ENCODE measurements around the gene FBN3.

FBN3 gene

GRCh38 chr19:8089664-8090601 lies 59.5 kb downstream of the FBN3 start:
- DNase-seq (ENCODE audit: low read depth in 2 of 2): no peak

DNA sequence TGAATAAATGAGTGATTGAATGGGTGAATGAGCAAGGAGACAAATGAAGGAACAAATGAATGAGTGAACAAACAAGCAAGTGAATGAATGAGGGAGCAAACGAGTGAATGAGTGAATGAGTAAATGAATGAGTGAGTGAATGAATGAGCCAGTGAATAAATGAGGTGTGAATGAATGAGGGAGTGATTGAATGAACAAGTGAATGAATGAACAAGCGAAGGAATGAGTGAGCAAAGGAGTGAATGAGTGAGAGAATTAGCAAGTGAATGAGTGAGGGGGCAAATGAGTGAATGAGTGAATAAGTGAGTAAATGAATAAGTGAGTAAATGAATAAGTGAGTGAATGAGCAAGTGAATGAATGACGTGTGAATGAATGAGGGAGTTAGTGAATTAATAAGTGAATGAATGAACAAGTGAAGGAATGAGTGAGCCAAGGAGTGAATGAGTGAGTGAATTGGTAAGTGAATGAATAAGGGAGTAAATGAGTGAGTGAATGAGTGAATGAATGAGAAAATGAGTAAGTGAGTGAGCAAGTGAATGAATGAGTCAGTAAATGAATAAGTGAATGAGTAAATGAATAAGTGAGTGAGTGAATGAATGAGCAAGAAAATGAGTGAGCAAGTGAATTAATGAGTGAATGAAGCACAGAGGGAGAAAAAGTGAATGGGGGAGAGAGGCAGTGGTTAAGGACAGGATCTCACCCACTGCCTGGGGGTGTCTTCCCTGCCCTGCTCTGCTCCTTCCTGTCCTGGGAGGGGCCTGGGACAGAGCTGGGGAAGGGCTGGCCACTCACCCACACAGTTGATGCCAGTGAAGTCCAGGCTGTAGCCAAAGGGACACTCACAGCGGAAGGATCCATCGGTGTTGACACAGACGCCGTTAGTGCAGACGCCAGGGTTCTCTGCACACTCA lies 60.4 kb downstream of the FBN3 start:
- no peak for DNase-seq (ENCODE audit: low read depth in 2 of 2)

DNA sequence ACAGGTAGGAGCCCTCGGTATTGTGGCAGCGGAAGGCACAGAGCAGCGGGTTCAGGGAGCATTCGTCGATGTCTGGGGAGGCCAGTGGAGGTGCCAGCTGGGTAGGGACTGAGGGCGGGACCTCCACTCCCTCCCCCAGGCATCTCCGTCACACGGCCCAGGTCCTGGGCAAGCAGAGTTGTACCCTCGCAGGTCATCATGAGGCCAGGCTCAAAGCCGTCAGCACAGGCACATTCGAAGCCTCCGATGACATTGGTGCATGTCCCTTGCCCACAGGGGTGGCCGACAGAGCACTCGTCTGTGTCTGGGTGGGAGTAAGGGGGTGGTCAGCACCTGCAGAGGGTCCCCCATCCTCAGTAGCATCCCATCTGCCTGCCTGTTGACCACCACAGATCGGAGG lies 61.5 kb downstream of the FBN3 start:
- no peak for DNase-seq (ENCODE audit: low read depth in 2 of 2)

DNA sequence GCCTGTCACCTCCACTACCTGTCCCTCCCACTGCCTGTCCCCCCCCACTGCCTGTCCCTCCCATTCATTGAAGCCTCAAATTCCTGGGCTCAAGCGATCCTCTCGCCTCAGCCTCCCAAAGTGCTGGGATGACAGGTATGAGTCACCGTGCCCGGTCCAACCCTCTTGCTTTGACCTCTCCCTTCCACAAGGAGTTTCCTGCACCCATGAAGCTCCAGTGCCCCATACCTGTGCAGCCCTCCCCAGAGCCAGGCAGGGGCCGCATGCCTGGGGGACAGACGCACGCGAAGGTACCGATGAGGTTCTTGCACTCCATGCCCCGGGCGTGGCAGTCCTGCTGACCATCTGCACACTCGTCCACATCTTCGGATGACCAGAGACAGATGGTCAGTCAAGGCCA lies 62.5 kb downstream of the FBN3 start:
- no peak for DNase-seq (ENCODE audit: low read depth in 2 of 2)

- no peak for DNase-seq (ENCODE audit: low read depth in 2 of 2)
These were observed 63.6 kb downstream of the FBN3 start for GRCh38 chr19:8085598-8086408.

GRCh38 chr19:8084152-8084551 lies 65.2 kb downstream of the FBN3 start:
- DNase-seq (ENCODE audit: low read depth in 2 of 2): no peak

GRCh38 chr19:8083141-8083540 lies 66.3 kb downstream of the FBN3 start:
- DNase-seq (ENCODE audit: low read depth in 2 of 2): no peak

GRCh38 chr19:8081569-8082550 lies 67.5 kb downstream of the FBN3 start:
- DNase-seq (ENCODE audit: low read depth in 2 of 2): no peak

DNA sequence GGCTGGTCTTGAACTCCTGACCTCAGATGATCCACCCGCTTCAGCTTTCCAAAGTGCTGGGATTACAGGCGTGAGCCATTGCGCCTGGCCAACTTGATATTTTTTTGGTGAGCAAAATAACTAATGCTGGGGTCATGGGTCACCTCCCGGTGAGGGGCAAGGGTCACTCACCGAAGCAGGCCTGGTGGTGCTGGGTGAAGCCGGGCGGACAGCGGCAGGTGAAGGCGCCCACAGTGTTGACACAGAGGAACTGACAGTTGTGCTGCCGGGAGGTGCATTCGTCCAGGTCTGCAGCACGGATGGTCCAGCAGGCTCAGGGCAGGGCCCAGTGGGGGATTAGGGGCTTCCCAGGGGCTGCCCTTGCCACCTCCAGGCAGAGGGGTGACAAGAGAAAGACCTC lies 68.6 kb downstream of the FBN3 start:
- no peak for DNase-seq (ENCODE audit: low read depth in 2 of 2)

GRCh38 chr19:8079988-8080387 lies 69.4 kb downstream of the FBN3 start:
- no peak for DNase-seq (ENCODE audit: low read depth in 2 of 2)

- no peak for DNase-seq (ENCODE audit: low read depth in 2 of 2)
These were observed 74.0 kb downstream of the FBN3 start for GRCh38 chr19:8075158-8076074.

- no peak for DNase-seq (ENCODE audit: low read depth in 2 of 2)
These were observed 74.9 kb downstream of the FBN3 start for GRCh38 chr19:8074501-8074900.

- DNase-seq (ENCODE audit: low read depth in 2 of 2): no peak
These were observed 77.5 kb downstream of the FBN3 start for GRCh38 chr19:8071912-8072311.

DNA sequence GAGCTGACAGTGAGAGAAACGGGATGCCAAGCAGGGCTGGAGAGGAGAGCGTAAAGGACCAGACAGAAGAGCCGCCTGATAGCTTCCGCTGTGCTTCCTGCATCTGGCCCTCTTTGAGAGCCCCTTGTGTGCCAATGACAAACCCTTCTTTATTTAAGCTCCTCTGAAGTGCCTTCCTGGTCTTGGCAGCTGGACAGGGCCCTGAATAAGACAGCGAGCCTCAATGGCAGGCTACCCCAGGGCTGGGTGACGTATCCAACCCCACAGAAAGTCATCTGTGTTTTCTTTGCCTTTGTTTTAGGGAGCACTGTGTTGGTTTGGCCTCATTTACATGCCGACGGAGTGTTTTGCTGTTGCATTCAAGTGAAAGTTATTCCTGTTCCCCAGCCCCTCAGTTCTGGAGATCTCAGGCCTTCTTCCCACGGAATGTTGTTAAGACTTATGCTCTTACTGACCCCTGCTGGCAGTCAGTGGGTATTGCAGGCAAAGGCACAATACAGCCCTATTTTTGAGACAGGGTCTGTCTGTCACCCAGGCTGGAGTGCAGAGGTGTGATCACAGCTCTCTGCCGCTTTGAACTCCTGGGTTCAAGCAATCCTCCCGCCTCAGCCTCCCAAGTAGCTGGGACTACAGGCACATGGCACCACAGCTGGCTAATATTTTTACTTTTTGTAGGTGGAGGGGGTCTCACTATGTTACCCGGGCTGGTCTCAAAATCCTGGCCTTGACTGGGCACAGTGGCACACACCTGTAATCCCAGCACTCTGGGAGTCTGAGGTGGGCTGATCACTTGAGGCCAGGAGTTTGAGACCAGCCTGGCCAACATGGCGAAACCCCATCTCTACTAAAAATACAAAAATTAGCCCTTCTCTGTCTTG lies 80.1 kb downstream of the FBN3 start:
- no peak for DNase-seq (ENCODE audit: low read depth in 2 of 2)

- no peak for DNase-seq (ENCODE audit: low read depth in 2 of 2)
These were observed 83.5 kb downstream of the FBN3 start for GRCh38 chr19:8065875-8066261.

DNA sequence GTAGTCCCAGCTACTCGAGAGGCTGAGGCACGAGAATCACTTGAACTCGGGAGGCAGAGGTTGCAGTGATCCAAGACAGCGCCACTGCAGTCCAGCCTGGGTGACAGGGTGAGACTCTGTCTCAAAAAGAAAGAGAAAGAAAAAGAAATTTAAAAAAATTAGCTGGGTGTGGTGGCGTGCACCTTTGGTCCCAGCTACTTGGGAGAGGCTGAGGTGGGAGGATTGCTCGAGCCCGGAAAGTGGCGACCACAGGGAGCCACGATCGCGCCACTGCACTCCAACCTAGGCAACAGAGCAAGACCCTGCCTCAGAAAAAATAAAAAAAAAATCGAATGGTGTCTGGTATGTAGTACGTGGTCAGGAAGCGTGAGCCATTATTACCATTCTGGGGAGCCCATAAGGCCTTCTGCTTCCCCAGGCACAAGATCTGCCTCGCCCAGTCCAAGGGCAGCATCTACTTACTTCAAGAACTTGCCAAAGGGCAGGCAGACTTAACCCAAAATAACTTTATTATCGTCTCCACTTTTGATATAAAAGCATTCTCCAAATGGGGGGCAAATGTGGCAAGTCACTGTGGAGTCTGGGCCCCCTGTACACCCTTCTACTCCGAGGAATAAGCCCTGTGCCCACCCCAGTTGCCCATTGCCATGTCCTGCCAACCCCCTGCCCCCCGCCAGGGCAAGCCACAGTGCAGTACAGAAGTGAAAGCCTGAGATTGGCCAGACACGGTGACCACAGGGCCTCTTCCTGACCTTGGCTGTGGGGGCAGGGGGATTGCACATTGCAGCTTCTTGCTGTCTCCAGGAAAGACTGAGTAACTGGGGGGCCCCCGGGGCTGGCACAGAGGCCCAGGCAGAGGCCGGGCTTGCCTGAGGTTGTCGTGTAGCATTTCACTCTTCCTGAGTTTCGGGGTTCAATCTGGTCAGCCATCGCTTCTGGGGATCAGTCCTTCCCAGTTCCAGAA lies 84.2 kb downstream of the FBN3 start:
- DNase-seq (ENCODE audit: low read depth in 2 of 2): no peak

DNA sequence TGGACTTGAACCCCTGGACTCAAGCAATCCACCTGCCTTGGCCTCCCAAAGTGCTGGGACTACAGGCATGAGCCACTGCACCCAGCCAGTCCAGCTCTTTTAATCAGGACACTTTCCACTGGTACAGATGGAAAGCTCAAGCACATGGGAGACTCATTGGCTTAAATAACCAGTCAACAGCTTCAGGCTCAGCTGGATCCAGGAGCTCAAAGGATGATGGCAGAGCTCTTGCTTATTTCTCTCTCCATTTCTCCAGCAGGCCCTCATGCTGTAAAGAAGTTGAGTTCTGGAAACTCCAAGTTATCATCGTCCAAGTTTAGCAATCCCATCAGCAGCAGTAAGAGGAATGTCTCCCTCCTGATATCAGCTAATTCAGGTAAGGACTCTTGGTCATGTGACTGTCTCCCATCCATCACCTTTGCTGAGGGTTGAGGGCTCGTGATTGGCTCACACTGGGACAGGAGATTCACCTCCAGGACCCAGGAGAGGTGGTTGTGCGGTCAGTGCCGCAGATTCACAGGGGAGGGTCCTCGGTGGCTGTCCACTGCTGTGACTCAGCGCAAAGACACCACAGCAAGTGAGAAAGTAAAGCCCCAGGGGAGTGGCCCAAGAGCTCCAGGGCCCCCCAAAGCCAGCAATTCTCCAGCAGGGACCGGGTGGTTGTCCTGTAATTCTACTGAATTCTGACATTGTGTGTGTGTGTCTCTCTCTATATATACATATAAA lies 91.7 kb downstream of the FBN3 start:
- no peak for DNase-seq (ENCODE audit: low read depth in 2 of 2)

All from fibroblast of skin of left biceps (primary cell).